ENCODE results near the gene CHRM3.

The CHRM3 gene

GRCh38 chr1:239349699-239350098 lies 36.7 kb upstream of the CHRM3 start:
- H3K4me2 ChIP-seq (ENCODE audit: low read length), result no peak overlapping the region
- H3K9ac ChIP-seq, result no peak overlapping the region
- H3K79me2 ChIP-seq, result no peaks in the 10 kb centered on the region
- no peak overlapping the region for H3K27ac ChIP-seq
- no peak overlapping the region for H3K4me3 ChIP-seq (ENCODE audit: low read depth, low read length)
- no peaks in the 10 kb centered on the region for H3K36me3 ChIP-seq (ENCODE audit: control insufficient read depth, insufficient read depth, low read length)
- no peaks in the 10 kb centered on the region for H3K9me3 ChIP-seq (ENCODE audit: control insufficient read depth, low read length)
- no peak overlapping the region for H2AFZ ChIP-seq
- no peaks in the 10 kb centered on the region for H3K27me3 ChIP-seq (ENCODE audit: control insufficient read depth, insufficient read depth, low read length)
- no peaks in the 10 kb centered on the region for H3K4me1 ChIP-seq
- TF ChIP-seq, protein P1, sequence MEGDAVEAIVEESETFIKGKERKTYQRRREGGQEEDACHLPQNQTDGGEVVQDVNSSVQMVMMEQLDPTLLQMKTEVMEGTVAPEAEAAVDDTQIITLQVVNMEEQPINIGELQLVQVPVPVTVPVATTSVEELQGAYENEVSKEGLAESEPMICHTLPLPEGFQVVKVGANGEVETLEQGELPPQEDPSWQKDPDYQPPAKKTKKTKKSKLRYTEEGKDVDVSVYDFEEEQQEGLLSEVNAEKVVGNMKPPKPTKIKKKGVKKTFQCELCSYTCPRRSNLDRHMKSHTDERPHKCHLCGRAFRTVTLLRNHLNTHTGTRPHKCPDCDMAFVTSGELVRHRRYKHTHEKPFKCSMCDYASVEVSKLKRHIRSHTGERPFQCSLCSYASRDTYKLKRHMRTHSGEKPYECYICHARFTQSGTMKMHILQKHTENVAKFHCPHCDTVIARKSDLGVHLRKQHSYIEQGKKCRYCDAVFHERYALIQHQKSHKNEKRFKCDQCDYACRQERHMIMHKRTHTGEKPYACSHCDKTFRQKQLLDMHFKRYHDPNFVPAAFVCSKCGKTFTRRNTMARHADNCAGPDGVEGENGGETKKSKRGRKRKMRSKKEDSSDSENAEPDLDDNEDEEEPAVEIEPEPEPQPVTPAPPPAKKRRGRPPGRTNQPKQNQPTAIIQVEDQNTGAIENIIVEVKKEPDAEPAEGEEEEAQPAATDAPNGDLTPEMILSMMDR (IDR thresholded peaks at IDR 0.05), result no peak

- no peaks in the 10 kb centered on the region for H3K4me1 ChIP-seq
- no peak overlapping the region for H3K4me3 ChIP-seq (ENCODE audit: low read depth, low read length)
- no peak overlapping the region for H3K27ac ChIP-seq
- H3K9ac ChIP-seq, result no peak overlapping the region
- H3K79me2 ChIP-seq, result no peaks in the 10 kb centered on the region
- H3K36me3 ChIP-seq (ENCODE audit: control insufficient read depth, insufficient read depth, low read length), result no peaks in the 10 kb centered on the region
- H3K27me3 ChIP-seq (ENCODE audit: control insufficient read depth, insufficient read depth, low read length), result no peaks in the 10 kb centered on the region
- TF ChIP-seq, protein P1 (IDR thresholded peaks at IDR 0.05), result no peak
- H2AFZ ChIP-seq, result no peak overlapping the region
- no peak overlapping the region for H3K4me2 ChIP-seq (ENCODE audit: low read length)
- H3K9me3 ChIP-seq (ENCODE audit: control insufficient read depth, low read length), result no peaks in the 10 kb centered on the region
These were observed 32.8 kb upstream of the CHRM3 start for GRCh38 chr1:239353536-239353935.

DNA sequence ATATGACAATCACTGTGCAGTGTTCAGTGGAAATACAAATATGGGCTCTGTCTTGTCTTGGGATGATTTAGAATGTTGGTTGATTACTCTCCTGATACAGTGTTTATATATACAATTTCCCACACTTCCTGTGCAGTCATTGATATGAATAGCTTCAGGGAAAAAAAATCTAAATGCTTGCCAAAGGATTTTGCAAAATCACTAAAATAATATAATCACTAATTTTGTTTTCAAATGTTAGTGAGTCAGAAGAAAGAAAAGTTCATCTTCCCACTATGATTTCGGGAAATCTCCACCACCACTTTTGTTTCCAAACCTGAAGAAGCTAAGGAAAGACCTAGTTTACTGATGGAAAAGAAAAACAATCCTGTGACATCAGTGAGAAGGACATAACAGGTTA lies 32.1 kb upstream of the CHRM3 start:
- Histone ChIP-seq H3K4me2 (ENCODE audit: low read length) (no peak overlapping the region), H3K4me1 (no peaks in the 10 kb centered on the region), H3K36me3 (ENCODE audit: control insufficient read depth, insufficient read depth, low read length) (no peaks in the 10 kb centered on the region), H3K9ac (no peak overlapping the region), H3K27ac (no peak overlapping the region), H3K79me2 (no peaks in the 10 kb centered on the region), H3K27me3 (ENCODE audit: control insufficient read depth, insufficient read depth, low read length) (no peaks in the 10 kb centered on the region), H3K4me3 (ENCODE audit: low read depth, low read length) (no peak overlapping the region), H2AFZ (no peak overlapping the region), H3K9me3 (ENCODE audit: control insufficient read depth, low read length) (no peaks in the 10 kb centered on the region)
- TF ChIP-seq, protein P1 (IDR thresholded peaks at IDR 0.05), result no peak

DNA sequence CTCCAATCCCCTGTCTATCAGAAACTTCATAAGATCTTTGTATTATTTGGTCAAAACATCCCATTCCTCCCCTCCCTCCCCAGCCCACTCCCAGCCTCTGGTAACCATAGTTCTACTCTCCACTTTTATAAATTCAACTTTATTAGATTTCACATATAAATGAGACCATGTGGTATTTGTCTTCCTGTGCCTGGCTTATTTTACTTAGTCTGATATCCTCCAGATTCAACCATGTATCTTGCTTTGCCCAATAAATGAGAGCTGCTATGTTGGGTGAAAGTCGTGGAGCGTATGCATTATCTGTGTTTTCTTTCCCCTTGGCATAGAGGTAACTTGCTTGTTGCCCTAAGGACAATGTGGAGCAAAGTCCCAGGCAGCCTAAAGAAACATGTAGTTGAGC lies 28.5 kb upstream of the CHRM3 start:
- TF ChIP-seq, protein P1 (IDR thresholded peaks at IDR 0.05), result no peak
- Histone ChIP-seq H3K4me3 (ENCODE audit: low read depth, low read length) (no peak overlapping the region), H2AFZ (no peak overlapping the region), H3K9me3 (ENCODE audit: control insufficient read depth, low read length) (no peaks in the 10 kb centered on the region), H3K4me1 (no peaks in the 10 kb centered on the region), H3K27me3 (ENCODE audit: control insufficient read depth, insufficient read depth, low read length) (no peaks in the 10 kb centered on the region), H3K27ac (no peak overlapping the region), H3K36me3 (ENCODE audit: control insufficient read depth, insufficient read depth, low read length) (no peaks in the 10 kb centered on the region), H3K79me2 (no peaks in the 10 kb centered on the region), H3K9ac (no peak overlapping the region), H3K4me2 (ENCODE audit: low read length) (no peak overlapping the region)

DNA sequence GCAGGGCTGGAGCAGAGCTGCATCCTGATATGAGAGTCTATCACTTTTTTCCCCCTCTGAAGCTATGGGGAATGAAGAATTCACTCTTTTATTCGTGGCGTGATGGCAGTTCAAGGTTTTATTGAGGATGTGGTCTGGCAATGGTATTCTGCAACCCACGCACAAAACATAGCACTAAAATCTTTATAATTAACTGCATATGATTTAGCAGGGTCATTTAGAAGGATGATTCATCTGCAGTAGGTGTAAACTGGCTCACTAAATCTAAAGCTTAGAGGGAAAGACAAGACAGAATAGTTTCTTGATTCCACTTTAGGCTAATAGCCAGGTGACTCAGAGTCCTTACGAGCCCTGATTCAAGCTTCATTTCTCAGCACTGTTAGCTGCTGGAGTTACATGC lies 25.0 kb upstream of the CHRM3 start:
- H2AFZ ChIP-seq, result no peak overlapping the region
- TF ChIP-seq, protein P1 (IDR thresholded peaks at IDR 0.05), result no peak
- no peaks in the 10 kb centered on the region for H3K36me3 ChIP-seq (ENCODE audit: control insufficient read depth, insufficient read depth, low read length)
- H3K4me3 ChIP-seq (ENCODE audit: low read depth, low read length), result no peak overlapping the region
- no peak overlapping the region for H3K27ac ChIP-seq
- H3K4me1 ChIP-seq, result no peaks in the 10 kb centered on the region
- no peaks in the 10 kb centered on the region for H3K79me2 ChIP-seq
- H3K27me3 ChIP-seq (ENCODE audit: control insufficient read depth, insufficient read depth, low read length), result no peaks in the 10 kb centered on the region
- no peaks in the 10 kb centered on the region for H3K9me3 ChIP-seq (ENCODE audit: control insufficient read depth, low read length)
- no peak overlapping the region for H3K9ac ChIP-seq
- no peak overlapping the region for H3K4me2 ChIP-seq (ENCODE audit: low read length)

All from parathyroid adenoma (tissue), 2 donors.